ENCODE measurements around the gene FBXO10. TPM values are rescaled to one million over a fixed set of nuclear protein-coding genes. Genes with fewer than 3 reads are reported as not detected.

The FBXO10 gene
- total and polyA plus RNA-seq, 2 of the 8 experiments (the other 6 are each of a cell fraction or from before 2014, with no cell fraction given), result 13.1 to 13.9 TPM

GRCh38 chr9:37499297-37499696 lies 76.9 kb downstream of the FBXO10 start (continued):
- no peak for TF ChIP-seq CHD7 (IDR thresholded peaks at IDR 0.05; ENCODE audit: insufficient replicate concordance, low read length)
- TF ChIP-seq YY1 (IDR thresholded peaks at IDR 0.05; ENCODE audit: low read depth, low read length), result no peak
- TF ChIP-seq USF2 (IDR thresholded peaks at IDR 0.05; ENCODE audit: low read length), result no peak
- no peak for TF ChIP-seq CTBP2 (IDR thresholded peaks at IDR 0.05; ENCODE audit: borderline replicate concordance, insufficient read depth, insufficient read length, low read length)
- TF ChIP-seq PHF8 (conservative IDR thresholded peaks at IDR 0.05; ENCODE audit: low read depth, low read length), result no peak
- TF ChIP-seq BRCA1 (IDR thresholded peaks at IDR 0.05; ENCODE audit: low read depth, low read length), result no peak
